GM12878 (cell line): Measurements from ENCODE around the gene P2RY1. TPM values are rescaled to one million over a fixed set of nuclear protein-coding genes. Genes with fewer than 3 reads are reported as not detected.

Experiments used
- ATAC-seq: fragments of 200-7000 bp; cut with Tn5 transposase; 3 replicates; pipeline ENCODE4 v1.9.1; 2020; ENCODE audit warnings: mild to moderate bottlenecking, moderate library complexity
- BruUV-seq: library from RNA; stranded (reverse); fragments of 400-500 nt; replicated peaks from 2 replicates; lab custom pipeline; 2021; lab: Mats Ljungman, UMichigan
- CTCF ChIA-PET: fragments of 300-600 bp; sonication (Branson Sonifier 250); formaldehyde crosslinking; extraction: SDS; loops from one replicate; lab custom pipeline; 2021; ENCODE audit warnings: inconsistent platforms; lab: Yijun Ruan, JAX
- POLR2A ChIA-PET: fragments of 350-600 bp; formaldehyde crosslinking; extraction: SDS; loops from one replicate; lab custom pipeline; 2021; ENCODE audit warnings: inconsistent platforms; lab: Charles Lee
- RAD21 ChIA-PET: fragments of 300-600 bp; sonication (Branson Sonifier 250); formaldehyde crosslinking; loops from one replicate; lab custom pipeline; 2023; ENCODE audit warnings: antibody characterized with exemption; ENCODE audit not compliant: unreplicated experiment; lab: Charles Lee
- SMC1A ChIA-PET: fragments of 300-600 bp; sonication (Branson Sonifier 250); formaldehyde crosslinking; loops from one replicate; lab custom pipeline; 2023; ENCODE audit not compliant: unreplicated experiment, uncharacterized antibody; lab: Charles Lee
- DNase-seq: peaks from one replicate; pipeline ENCODE4 v3.0.0-alpha.2; 2011; ENCODE audit warnings: low read depth, low spot score
- FAIRE-seq: peaks from 3 replicates; lab custom pipeline; 2011; peaks lifted over from hg19 to GRCh38; lab: Jason Lieb, UNC
- H2AFZ ChIP-seq: 2 replicates; pipeline ENCODE4 v1.6.0; 2011; ENCODE audit warnings: low read depth, low read length, control low read depth; ENCODE audit not compliant: control insufficient read depth
- H3K27ac ChIP-seq: 2 replicates; pipeline ENCODE4 v1.5.1; 2011; ENCODE audit warnings: control low read depth; ENCODE audit not compliant: control insufficient read depth, insufficient read depth
- H3K27me3 ChIP-seq, 2 experiments: replicated peaks in 1 of 2; 2 replicates each; pipeline versions ENCODE4 v1.6.0 to v1.6.1; 2011; ENCODE audit warnings: low read length in 1 of 2; ENCODE audit not compliant: control insufficient read depth in 2 of 2, insufficient read depth in 2 of 2
- H3K36me3 ChIP-seq, 2 experiments: 2 replicates each; pipeline ENCODE4 v1.5.1; 2011; ENCODE audit warnings: low read length in 1 of 2; ENCODE audit not compliant: control insufficient read depth in 2 of 2, insufficient read depth in 2 of 2
- H3K4me1 ChIP-seq: 2 replicates; pipeline ENCODE4 v1.6.1; 2011; ENCODE audit warnings: mild to moderate bottlenecking, low read length, moderate library complexity, mixed read lengths; ENCODE audit not compliant: control insufficient read depth, insufficient read depth
- H3K4me2 ChIP-seq: 2 replicates; pipeline ENCODE4 v1.6.0; 2011; ENCODE audit warnings: control low read depth; ENCODE audit not compliant: control insufficient read depth, insufficient read depth
- H3K4me3 ChIP-seq: fragments of 200-600 bp; sonication (generic); 2 replicates; pipeline ENCODE4 v1.5.1; 2016
- H3K79me2 ChIP-seq: 2 replicates; pipeline ENCODE4 v1.6.0; 2011; ENCODE audit warnings: low read length; ENCODE audit not compliant: control insufficient read depth, insufficient read depth
- H3K9ac ChIP-seq: 2 replicates; pipeline ENCODE4 v1.8.0; 2011; ENCODE audit warnings: low read length, control low read depth, mixed read lengths; ENCODE audit not compliant: control insufficient read depth, insufficient read depth
- H3K9me3 ChIP-seq: replicated peaks from 3 replicates; pipeline ENCODE4 v1.5.1; 2011; ENCODE audit warnings: mild to moderate bottlenecking, low read length; ENCODE audit not compliant: control insufficient read depth, insufficient read depth
- H4K20me1 ChIP-seq: 2 replicates; pipeline ENCODE4 v1.6.0; 2011; ENCODE audit not compliant: control insufficient read depth, insufficient read depth
- BRCA1 ChIP-seq: IDR thresholded peaks from 2 replicates; pipeline ENCODE4 v1.6.1; 2011; ENCODE audit warnings: low read depth, low read length, improper control_type of control experiment
- CEBPB ChIP-seq, 2 experiments: fragments of 150-350 bp in 1 of 2; IDR thresholded peaks; 2 replicates each; pipeline ENCODE4 v1.6.1; 2012 to 2014; ENCODE audit warnings: low read depth in 2 of 2, low read length in 2 of 2, borderline replicate concordance in 1 of 2, inconsistent platforms in 1 of 2
- CHD4 ChIP-seq: fragments of 200-600 bp; sonication (generic); IDR thresholded peaks from 2 replicates; pipeline ENCODE4 v1.6.1; 2016; ENCODE audit warnings: mild to moderate bottlenecking
- ELK1 ChIP-seq: IDR thresholded peaks from 2 replicates; pipeline ENCODE4 v1.6.1; 2012; ENCODE audit warnings: low read depth, low read length, improper control_type of control experiment
- HDAC6 ChIP-seq: fragments of 200-600 bp; sonication (generic); IDR thresholded peaks from one replicate; pipeline ENCODE4 v1.8.0; 2017; ENCODE audit warnings: antibody characterized with exemption; ENCODE audit not compliant: unreplicated experiment
- MYB ChIP-seq: fragments of 150-350 bp; IDR thresholded peaks from 2 replicates; pipeline ENCODE4 v1.6.1; 2014; ENCODE audit warnings: mild to moderate bottlenecking, low read depth, low read length, borderline replicate concordance
- RBBP5 ChIP-seq: fragments of 200-600 bp; sonication (generic); conservative IDR thresholded peaks from 2 replicates; pipeline ENCODE4 v1.6.1; 2016
- RCOR1 ChIP-seq: conservative IDR thresholded peaks from 2 replicates; pipeline ENCODE4 v1.6.1; 2012; ENCODE audit warnings: low read depth, low read length, improper control_type of control experiment
- REST ChIP-seq: IDR thresholded peaks from 2 replicates; pipeline ENCODE4 v1.6.1; 2012; ENCODE audit warnings: mild to moderate bottlenecking, low read depth, low read length
- RUNX3 ChIP-seq: IDR thresholded peaks from 2 replicates; pipeline ENCODE4 v1.6.1; 2012; ENCODE audit warnings: low read length, inconsistent platforms
- TBL1XR1 ChIP-seq: IDR thresholded peaks from 2 replicates; pipeline ENCODE4 v1.6.1; 2012; ENCODE audit warnings: low read depth, low read length, improper control_type of control experiment
- TCF12 ChIP-seq: IDR thresholded peaks from 2 replicates; pipeline ENCODE4 v1.6.1; 2011; ENCODE audit warnings: low read depth, mild to moderate bottlenecking, low read length
- ZBED1 ChIP-seq: IDR thresholded peaks from 2 replicates; pipeline ENCODE4 v1.6.1; 2016; ENCODE audit warnings: borderline replicate concordance
- ZNF217 ChIP-seq: fragments of 450-650 bp; IDR thresholded peaks from 2 replicates; pipeline ENCODE4 v1.6.1; 2017; ENCODE audit warnings: antibody characterized with exemption, mild to moderate bottlenecking
- WGBS: methylation state at CpG from one replicate; pipeline ENCODE4 v1.1.6; 2016; ENCODE audit warnings: low lambda C conversion rate; ENCODE audit not compliant: insufficient replicate concordance, insufficient coverage; ENCODE audit errors: missing lambda C conversion rate; 5-methylcytosine and 5-hydroxymethylcytosine counted together
- in situ Hi-C: fragments of 300-500 bp; cut with MboI; formaldehyde crosslinking; loops from 9 replicates; pipeline ENCODE4 v1.14.3; 2018; ENCODE audit warnings: mixed read lengths
- intact Hi-C: fragments of 100-400 bp; cut with micrococcal nuclease; formaldehyde crosslinking; loops from one replicate; pipeline ENCODE4 v1.14.2; 2022; ENCODE audit not compliant: unreplicated experiment
- polyA plus RNA-seq, 11 experiments: library from polyadenylated mRNA; depleted of rRNA in 4 of 11; unstranded in 6 of 11; stranded (reverse) in 5 of 11; fragments of >200 nt; fragmentation: Nextera tagmentation in 4 of 11; fragmentation: Illumina TruSeq in 1 of 11; extraction: Ambion mirVana in 4 of 11; extraction: Trizol in 1 of 11; gene quantifications; 1 replicate in 1 of 11; 2 replicates in 10 of 11; pipeline versions ENCODE4 v1.2.1 to v1.2.3, GENCODE V29; 2011 to 2016; ENCODE audit warnings: inconsistent platforms in 2 of 11, missing spikeins in 2 of 11, low read depth in 1 of 11
- total RNA-seq, 4 experiments: library from RNA; depleted of rRNA in 3 of 4; stranded (reverse); fragments of >200 nt in 3 of 4; fragmentation: Illumina TruSeq in 1 of 4; extraction: Trizol in 1 of 4; gene quantifications; 2 replicates each; pipeline versions ENCODE4 v1.2.1 to v1.2.3, GENCODE V29; 2013 to 2021

P2RY1 gene
- total and polyA plus RNA-seq, 10 of the 15 experiments (the other 5 are each of a cell fraction or from before 2014, with no cell fraction given) = 0.01 to 3.4 (median 1.9) TPM

- TF ChIP-seq HDAC6 = no peak
- TF ChIP-seq MYB = no peak
- no peak for TF ChIP-seq REST
- no peak for TF ChIP-seq TCF12
- no peak for TF ChIP-seq CHD4
- no peak for TF ChIP-seq BRCA1
- TF ChIP-seq RCOR1 = no peak
- TF ChIP-seq TBL1XR1 = no peak
Measured at GRCh38 chr3:152830245-152830644, 4.7 kb upstream of the P2RY1 start (continued).

- FAIRE-seq = no peak
- H3K4me1 ChIP-seq = no peaks in the 10 kb centered on the region
Measured at GRCh38 chr3:152832046-152832445, 2.9 kb upstream of the P2RY1 start.

More at GRCh38 chr3:152832046-152832445, 2.9 kb upstream of the P2RY1 start:
- Histone ChIP-seq H3K4me2 (no peak overlapping the region), H3K9me3 (no peaks in the 10 kb centered on the region), H3K27me3 (no peaks in the 10 kb centered on the region; a peak in 1 of 4 replicates), H3K9ac (no peak overlapping the region), H3K4me3 (no peak overlapping the region), H4K20me1 (no peaks in the 10 kb centered on the region), H3K36me3 (no peaks in the 10 kb centered on the region), H3K27ac (no peak overlapping the region), H3K79me2 (peaks cover 3% of the 10 kb centered on the region), H2AFZ (no peak overlapping the region)
- DNase-seq (no peak), ATAC-seq (no peak)
- WGBS = 80% methylated on average over 13 of the region's 13 CpGs
- ChIA-PET POLR2A (no interaction called here), CTCF (no interaction called here), SMC1A (no interaction called here), RAD21 (no interaction called here)
- intact Hi-C loops = loop anchor here (10.0 kb wide), 1 partner anchor 357 kb away; no protein-coding TSS in a partner anchor
- in situ Hi-C loops = no loop called here
- no TSS peak for BruUV-seq
- TF ChIP-seq RBBP5 = no peak
- no peak for TF ChIP-seq ZBED1
- no peak for TF ChIP-seq RUNX3
- TF ChIP-seq ELK1 = no peak
- TF ChIP-seq ZNF217 = no peak
- no peak for TF ChIP-seq TBL1XR1
- TF ChIP-seq CEBPB (IDR thresholded peaks at IDR 0.05; ENCODE audit: borderline replicate concordance in 1 of 2, low read depth in 2 of 2, low read length in 2 of 2) = no peak
